Esophagus (tissue), 2 donors: Measurements from ENCODE around the gene SPG7. TPM values are rescaled to one million over a fixed set of nuclear protein-coding genes. Genes with fewer than 3 reads are reported as not detected.

Source experiments
- H3K27ac ChIP-seq, 2 donors: one replicate each; pipeline ENCODE4 v1.5.1; 2013; ENCODE audit warnings: low read depth in 2 of 2, mild to moderate bottlenecking in 2 of 2, inconsistent platforms in 1 of 2, low read length in 1 of 2, moderate library complexity in 1 of 2
- H3K27me3 ChIP-seq, 2 donors: one replicate each; pipeline ENCODE4 v1.6.1; 2013; ENCODE audit warnings: low read length in 2 of 2, control low read depth in 1 of 2, mild to moderate bottlenecking in 1 of 2; ENCODE audit not compliant: insufficient read depth in 2 of 2, control insufficient read depth in 1 of 2
- H3K36me3 ChIP-seq, 2 donors: one replicate each; pipeline ENCODE4 v1.6.1; 2013; ENCODE audit warnings: low read length in 1 of 2; ENCODE audit not compliant: control insufficient read depth in 2 of 2, insufficient read depth in 2 of 2
- H3K4me1 ChIP-seq, 2 donors: one replicate each; pipeline ENCODE4 v1.6.1; 2013; ENCODE audit warnings: low read length in 1 of 2; ENCODE audit not compliant: control insufficient read depth in 2 of 2, insufficient read depth in 2 of 2
- H3K4me3 ChIP-seq, 2 donors: one replicate each; pipeline ENCODE4 v1.5.1; 2013; ENCODE audit warnings: low read length in 2 of 2, mild to moderate bottlenecking in 2 of 2, low read depth in 1 of 2, moderate library complexity in 1 of 2
- H3K9me3 ChIP-seq, 2 donors: one replicate each; pipeline ENCODE4 v1.6.1; 2013; ENCODE audit warnings: mild to moderate bottlenecking in 2 of 2, low read depth in 1 of 2, low read length in 1 of 2, moderate library complexity in 1 of 2; ENCODE audit not compliant: control insufficient read depth in 2 of 2, insufficient read depth in 1 of 2
- WGBS, 2 donors: extraction: QIAGEN DNeasy Blood & Tissue Kit; methylation state at CpG; one replicate each; pipeline ENCODE4 v1.1.7; 2013; 5-methylcytosine and 5-hydroxymethylcytosine counted together
- polyA plus RNA-seq, 2 donors: library from polyadenylated mRNA; stranded (reverse); fragments of 200-250 nt; gene quantifications; one replicate each; pipeline ENCODE4 v1.2.3, GENCODE V29; 2013
- donor health status: healthy with polysubstance abuse.
- donor health status: Bipolar disorder and iron deficiency.

The SPG7 gene
- polyA plus RNA-seq, 2 donors, result 41.9 to 89.3 TPM

DNA sequence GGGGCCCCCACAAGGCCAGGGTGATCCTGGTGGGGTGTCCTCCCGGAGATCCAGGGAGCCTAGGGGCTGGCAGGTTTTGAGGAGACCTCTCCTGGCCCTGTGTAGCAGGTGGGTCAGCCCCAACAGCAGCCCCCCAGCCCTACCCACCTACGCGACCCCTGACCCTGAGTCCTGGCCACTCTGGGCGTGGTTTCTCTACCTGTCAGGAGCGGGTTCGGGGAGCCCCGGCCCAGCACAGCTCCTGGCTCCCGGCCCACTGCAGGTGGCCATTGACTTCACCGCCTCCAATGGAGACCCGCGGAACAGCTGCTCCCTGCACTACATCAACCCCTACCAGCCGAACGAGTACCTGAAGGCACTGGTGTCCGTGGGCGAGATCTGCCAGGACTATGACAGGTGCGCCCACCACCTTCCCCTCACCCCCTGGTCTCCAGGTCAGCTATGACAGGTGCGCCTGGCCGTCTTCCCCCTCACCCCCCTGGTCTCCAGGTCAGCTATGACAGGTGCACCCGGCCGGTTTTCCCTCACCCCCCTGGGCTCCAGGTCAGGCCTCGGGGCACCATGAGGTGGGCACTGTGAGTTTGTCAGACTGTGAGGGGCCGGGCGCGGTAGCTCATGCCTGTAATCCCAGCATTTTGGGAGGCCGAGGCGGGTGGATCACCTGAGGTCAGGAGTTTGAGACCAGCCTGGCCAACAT lies 80.4 kb downstream of the SPG7 start:
- Histone ChIP-seq H3K27ac (no peak overlapping the region), H3K4me1 (no peaks in the 10 kb centered on the region), H3K36me3 (no peaks in the 10 kb centered on the region), H3K4me3 (no peak overlapping the region), H3K27me3 (no peaks in the 10 kb centered on the region), H3K9me3 (no peaks in the 10 kb centered on the region)
- WGBS, 2 donors, result 90 to 93% methylated on average over 26 of the region's 26 CpGs

DNA sequence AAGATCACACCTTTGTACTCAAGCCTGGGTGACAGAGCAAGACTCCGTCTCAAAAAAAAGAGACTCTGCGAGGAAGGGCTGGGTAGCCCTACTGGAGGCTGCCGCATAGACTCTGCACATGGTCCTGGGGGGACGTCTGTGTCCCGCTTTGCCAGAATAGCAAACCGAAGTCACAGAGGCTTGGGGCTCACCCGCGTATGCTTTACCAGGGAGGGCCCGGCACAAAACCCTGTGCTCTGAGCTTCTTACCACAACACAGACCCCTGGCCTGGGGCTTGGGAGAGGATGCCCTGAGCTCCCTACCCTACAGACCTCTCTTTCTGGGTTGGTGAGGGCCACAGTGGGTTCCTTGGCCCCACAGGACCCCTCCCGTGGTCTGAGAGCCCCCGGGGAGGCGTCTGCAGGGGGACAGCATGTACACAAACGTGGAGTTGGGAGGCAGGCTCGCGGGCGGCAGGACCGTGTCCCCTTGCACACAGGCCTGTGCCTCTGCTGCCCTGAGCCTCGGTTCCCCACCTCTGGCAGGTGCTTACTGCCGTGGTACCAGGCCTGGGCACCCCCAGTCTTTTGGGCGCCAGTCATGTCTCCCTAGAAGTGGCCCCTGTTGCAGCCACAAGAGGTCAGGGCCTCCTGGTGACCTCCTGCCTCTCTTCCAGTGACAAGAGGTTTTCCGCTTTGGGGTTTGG lies 81.2 kb downstream of the SPG7 start:
- no peaks in the 10 kb centered on the region for H3K27me3 ChIP-seq
- no peak overlapping the region for H3K4me3 ChIP-seq
- H3K9me3 ChIP-seq, result no peaks in the 10 kb centered on the region
- no peak overlapping the region for H3K27ac ChIP-seq
- WGBS, 2 donors, result 91 to 92% methylated on average over 21 of the region's 21 CpGs
- H3K36me3 ChIP-seq, result no peaks in the 10 kb centered on the region
- no peaks in the 10 kb centered on the region for H3K4me1 ChIP-seq

DNA sequence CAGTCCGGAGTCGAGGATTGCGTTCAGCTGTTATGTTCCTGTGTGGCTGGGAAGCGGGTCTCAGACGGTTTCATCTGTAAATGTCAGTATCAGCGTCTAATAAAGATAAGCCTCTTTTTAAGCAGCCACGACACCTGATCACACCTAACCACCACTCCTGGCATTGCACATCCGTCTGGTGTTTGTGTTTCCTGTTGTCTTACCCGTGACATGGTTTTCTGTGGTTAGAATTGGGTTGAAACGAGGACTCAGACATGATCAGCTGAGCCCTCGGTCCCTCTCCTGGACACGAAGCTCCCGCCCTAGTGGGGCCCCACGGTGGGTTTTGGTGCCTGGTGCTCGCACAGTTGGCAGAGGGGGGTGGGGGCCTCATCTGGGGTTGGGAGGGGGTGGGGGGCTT lies 85.6 kb downstream of the SPG7 start:
- Histone ChIP-seq H3K36me3 (no peaks in the 10 kb centered on the region), H3K4me3 (no peak overlapping the region), H3K27ac (no peak overlapping the region), H3K9me3 (no peaks in the 10 kb centered on the region), H3K27me3 (no peaks in the 10 kb centered on the region), H3K4me1 (peaks cover 0 to 2% of the 10 kb centered on the region in 2 donors)
- 75 to 77% methylated on average over 15 of the region's 15 CpGs for WGBS, 2 donors

- Histone ChIP-seq H3K4me1 (peaks cover 0 to 14% of the 10 kb centered on the region in 2 donors), H3K4me3 (no peak overlapping the region), H3K9me3 (no peaks in the 10 kb centered on the region), H3K27ac (no peak overlapping the region), H3K27me3 (no peaks in the 10 kb centered on the region), H3K36me3 (no peaks in the 10 kb centered on the region)
- 94% methylated on average over 35 to 47 of the region's 47 CpGs for WGBS, 2 donors
Observed at GRCh38 chr16:89595330-89596060, 87.3 kb downstream of the SPG7 start.

DNA sequence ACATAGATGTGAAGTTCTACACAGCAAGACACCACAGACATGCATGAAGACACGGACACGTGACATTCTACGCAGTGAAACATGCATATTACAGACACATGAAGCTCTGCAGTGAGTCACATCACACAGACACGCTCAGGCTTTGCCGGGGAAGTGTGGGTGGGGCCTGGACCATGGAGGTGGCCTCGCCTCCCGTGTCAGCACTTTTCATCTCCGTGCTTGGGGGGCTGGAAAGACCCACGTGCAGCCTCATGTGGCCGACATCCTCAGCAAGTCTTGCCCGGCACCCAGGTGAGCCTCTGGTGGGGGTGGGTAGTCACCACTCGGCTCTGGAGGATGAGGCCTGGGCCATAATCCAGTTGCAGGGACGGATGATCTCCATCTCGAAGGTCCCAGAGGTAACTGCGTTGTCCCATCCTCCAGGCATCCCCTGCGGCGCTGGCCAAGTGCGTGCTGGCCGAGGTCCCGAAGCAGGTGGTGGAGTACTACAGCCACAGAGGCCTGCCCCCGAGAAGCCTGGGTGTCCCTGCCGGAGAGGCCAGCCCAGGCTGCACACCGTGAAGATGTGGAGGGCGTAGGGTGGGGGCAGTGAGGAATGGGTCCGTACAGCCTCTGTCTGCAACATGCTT lies 88.0 kb downstream of the SPG7 start:
- no peak overlapping the region for H3K4me3 ChIP-seq
- H3K4me1 ChIP-seq, result peaks cover 0 to 17% of the 10 kb centered on the region in 2 donors
- no peak overlapping the region for H3K27ac ChIP-seq
- H3K9me3 ChIP-seq, result no peaks in the 10 kb centered on the region
- no peaks in the 10 kb centered on the region for H3K36me3 ChIP-seq
- WGBS, 2 donors, result 85 to 87% methylated on average over 22 to 25 of the region's 25 CpGs
- H3K27me3 ChIP-seq, result no peaks in the 10 kb centered on the region

DNA sequence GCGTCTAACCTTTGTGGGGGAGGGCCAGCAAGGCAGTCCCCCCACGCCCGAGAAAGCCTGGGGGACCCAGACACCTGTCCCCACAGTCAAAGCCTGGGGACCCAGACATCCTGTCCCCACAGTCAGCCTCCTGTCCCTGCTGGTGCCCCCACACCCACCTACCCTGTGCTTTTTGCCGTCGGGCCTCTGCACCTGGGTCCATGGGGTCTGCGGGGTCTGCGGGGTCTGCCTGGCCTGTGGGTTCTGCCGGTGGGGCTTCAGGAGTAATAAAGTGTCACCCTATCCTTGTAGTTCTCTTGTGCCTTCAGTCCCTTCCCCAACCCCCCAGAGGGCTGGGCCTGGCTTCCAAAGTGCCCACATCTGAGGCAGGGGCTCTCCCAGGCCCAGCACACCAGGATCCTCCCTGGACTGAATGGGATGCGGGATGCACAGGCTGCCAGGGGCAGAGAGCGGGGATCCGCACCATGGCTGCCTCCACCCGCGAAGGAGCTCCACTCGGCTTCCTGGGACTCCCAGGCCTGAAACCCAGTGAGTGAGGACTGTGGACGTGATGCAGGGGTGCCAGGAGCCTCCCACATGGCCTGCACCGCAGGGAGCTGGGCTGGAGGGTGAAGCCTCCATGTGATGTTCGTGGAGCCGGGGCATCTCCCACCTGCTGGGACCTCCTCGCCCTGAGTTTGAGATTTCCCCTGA lies 88.9 kb downstream of the SPG7 start:
- H3K4me3 ChIP-seq, result no peak overlapping the region
- no peaks in the 10 kb centered on the region for H3K9me3 ChIP-seq
- peaks cover 0 to 21% of the 10 kb centered on the region in 2 donors for H3K4me1 ChIP-seq
- no peak overlapping the region for H3K27ac ChIP-seq
- H3K27me3 ChIP-seq, result no peaks in the 10 kb centered on the region
- no peaks in the 10 kb centered on the region for H3K36me3 ChIP-seq
- WGBS, 2 donors, result 87 to 92% methylated on average over 19 of the region's 19 CpGs

- Histone ChIP-seq H3K36me3 (no peaks in the 10 kb centered on the region), H3K27me3 (no peaks in the 10 kb centered on the region), H3K9me3 (no peaks in the 10 kb centered on the region)
Observed at GRCh38 chr16:89598199-89598598, 90.0 kb downstream of the SPG7 start.

GRCh38 chr16:89599451-89599858 lies 91.3 kb downstream of the SPG7 start:
- no peaks in the 10 kb centered on the region for H3K36me3 ChIP-seq
- H3K27me3 ChIP-seq, result no peaks in the 10 kb centered on the region
- no peaks in the 10 kb centered on the region for H3K9me3 ChIP-seq
- H3K4me1 ChIP-seq, result peaks cover 4 to 31% of the 10 kb centered on the region in 2 donors
- H3K4me3 ChIP-seq, result no peak overlapping the region
- 28 to 34% methylated on average over 8 of the region's 8 CpGs for WGBS, 2 donors
- H3K27ac ChIP-seq, result peak overlapping the region; percentile 19 to 63

More at GRCh38 chr16:89598199-89598598, 90.0 kb downstream of the SPG7 start:
- peaks cover 4 to 31% of the 10 kb centered on the region in 2 donors for H3K4me1 ChIP-seq
- no peak overlapping the region for H3K27ac ChIP-seq
- no peak overlapping the region for H3K4me3 ChIP-seq
- 64 to 67% methylated on average over 9 to 14 of the region's 14 CpGs for WGBS, 2 donors

DNA sequence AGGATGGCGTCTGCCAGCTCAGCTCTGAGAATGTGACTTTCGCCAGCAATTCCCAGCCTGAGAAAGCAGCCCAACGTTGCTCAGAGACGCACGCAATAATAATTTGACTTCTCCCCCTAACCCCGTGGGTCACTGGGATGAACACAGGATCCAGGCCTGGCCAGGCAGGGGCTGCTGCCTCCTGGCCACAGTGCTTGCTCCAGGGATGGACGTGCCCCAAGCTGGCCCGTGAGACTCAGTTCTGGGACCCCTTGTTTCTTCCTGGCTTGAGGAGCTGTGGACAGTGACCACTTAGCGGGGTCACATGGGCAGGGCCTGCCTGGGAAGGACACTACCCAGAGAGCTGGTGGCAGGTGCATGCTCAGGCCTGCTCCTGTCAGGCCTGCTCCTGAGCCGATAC lies 91.7 kb downstream of the SPG7 start:
- H3K36me3 ChIP-seq, result no peaks in the 10 kb centered on the region
- H3K4me3 ChIP-seq, result no peak overlapping the region
- WGBS, 2 donors, result 72 to 75% methylated on average over 10 of the region's 10 CpGs
- peak overlapping the region; percentile 19 to 63 for H3K27ac ChIP-seq
- H3K27me3 ChIP-seq, result no peaks in the 10 kb centered on the region
- no peaks in the 10 kb centered on the region for H3K9me3 ChIP-seq
- H3K4me1 ChIP-seq, result peaks cover 4 to 31% of the 10 kb centered on the region in 2 donors
